Measurements from ENCODE around the gene RNF213.
"Not testable (repeated sequence)": the region's sequence is repeated elsewhere in the genome, so short reads cannot be mapped to it uniquely, and the experiment has no call there.

RNF213 gene

DNA sequence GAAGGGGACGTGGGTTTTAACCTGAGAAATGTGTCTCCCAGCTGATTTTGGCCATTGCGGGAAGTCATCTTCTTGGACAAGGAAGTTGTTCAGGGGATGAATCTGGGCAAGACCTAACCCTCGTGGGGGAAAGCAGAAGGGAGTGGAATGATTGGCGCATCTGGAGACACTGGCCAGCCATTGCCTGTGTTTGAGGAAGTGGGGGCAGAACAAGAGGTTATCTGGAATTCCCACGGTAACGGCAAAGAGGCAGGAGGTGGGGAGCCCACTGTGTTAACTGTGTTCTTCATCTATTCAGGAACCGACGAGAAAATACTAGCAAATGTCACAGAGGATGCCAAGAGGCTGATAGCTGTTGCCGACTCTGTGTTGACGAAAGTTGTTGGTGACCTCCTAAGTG is 66.9 kb downstream of the RNF213 start:
- peak; percentile 74 for DNase-seq

DNA sequence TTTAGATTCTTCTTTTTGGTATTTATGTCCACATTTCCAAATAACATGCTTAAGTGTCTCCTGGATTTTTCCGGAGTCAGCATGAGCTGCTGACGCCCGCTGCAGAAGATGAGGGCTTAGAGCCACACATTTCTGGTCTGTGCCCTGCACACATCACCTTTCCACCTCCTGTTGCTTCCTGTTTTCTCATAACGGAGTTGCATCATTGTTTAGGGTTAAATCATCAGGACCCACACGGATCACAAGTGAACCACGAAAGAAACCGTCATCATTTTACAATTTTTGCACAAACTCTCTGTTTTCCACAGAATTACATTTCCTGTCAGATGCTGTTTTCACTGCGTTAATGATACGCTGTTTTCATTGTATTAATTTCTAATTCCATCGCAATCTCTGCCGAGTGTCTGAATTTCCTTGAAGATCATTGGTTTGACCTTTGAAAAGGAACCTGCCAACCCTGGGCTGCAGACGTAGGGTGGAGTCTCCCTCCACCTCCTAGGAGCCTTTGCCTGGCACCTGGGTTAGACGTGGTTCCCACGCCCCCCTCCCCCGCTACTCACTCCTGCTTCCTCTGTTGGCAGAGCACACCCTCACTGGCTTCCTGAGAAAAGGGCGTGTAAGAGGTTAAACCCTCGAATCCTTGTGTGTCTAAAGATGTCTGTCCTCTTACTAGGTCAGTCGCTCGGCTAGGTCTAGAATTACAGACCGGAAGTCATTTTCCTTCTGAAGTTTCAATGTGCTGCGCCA is 68.2 kb downstream of the RNF213 start:
- DNase-seq = no peak

DNA sequence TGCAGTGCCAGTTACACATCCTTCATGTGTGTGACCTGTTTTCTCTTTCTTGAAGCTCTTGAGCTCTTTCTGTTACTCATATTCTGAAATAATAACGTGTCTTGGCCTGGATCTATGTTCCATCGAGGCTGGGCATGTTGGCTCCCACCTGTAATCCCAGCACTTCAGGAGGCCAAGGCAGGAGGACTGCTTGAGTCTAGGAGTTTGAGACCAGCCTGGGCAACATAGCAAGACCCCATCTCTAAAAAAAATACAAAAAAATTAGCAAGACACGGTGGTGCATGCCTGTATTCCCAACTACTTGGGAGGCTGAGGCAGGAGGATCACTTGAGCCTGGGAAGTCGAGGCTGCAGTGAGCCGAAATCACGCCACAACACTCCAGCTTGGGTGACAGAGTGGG is 68.8 kb downstream of the RNF213 start:
- DNase-seq = not testable (repeated sequence)

DNA sequence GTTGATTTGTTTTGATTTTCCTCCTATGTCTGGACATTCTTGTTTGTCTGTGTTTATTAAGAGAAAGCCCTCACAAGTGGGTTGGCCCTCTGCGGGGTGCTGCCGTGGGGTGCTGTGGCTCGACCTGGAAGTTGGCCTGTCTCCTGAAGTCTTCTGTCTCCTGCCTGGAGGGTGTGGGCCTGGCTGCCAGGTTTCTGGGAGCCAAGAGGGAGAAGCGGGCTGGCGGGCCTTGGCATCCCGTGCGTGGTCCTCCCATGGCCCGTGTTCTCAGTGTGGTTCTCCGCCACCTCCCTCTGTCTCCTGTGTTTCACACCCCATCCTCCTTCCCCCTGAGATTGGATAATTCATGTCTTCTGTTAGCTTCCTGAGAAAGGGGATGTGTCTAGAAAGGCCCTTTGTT is 69.6 kb downstream of the RNF213 start:
- no peak for DNase-seq

DNA sequence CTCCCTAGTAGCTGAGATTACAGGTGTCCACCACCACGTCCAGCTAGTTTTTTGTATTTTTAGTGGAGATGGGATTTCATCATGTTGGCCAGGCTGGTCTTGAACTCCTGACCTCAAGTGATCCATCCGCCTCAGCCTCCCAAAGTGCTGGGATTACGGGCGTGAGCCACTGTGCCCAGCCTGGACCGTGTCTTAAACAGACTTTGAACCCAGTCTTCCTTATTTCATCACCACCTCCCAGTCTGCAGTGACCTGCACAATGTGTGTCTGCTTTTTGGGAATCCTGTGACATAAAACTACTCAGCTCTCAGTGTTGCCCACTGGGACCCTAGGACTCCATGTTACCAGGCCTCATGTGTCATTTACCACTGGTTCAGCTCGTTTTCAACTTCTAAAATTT is 70.3 kb downstream of the RNF213 start:
- not testable (repeated sequence) for DNase-seq

DNA sequence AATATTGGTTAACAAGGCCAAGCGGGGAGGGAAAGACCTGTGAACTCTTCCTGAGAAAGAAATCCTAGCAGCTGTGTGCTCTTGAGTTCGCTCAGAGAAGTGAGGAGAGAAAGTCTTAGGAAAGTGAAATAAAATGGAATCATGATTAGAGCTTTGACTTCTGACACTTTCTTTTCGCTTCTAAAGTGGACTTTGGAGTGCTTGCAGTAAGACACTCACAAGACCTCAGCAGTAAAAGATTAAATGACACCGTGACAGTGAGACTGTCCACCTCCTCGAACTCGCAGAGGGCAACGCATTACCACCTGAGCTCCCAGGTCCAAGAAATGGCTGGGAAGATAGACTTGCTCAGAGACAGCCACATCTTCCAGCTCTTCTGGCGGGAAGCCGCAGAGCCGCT is 71.2 kb downstream of the RNF213 start:
- DNase-seq = no peak

DNA sequence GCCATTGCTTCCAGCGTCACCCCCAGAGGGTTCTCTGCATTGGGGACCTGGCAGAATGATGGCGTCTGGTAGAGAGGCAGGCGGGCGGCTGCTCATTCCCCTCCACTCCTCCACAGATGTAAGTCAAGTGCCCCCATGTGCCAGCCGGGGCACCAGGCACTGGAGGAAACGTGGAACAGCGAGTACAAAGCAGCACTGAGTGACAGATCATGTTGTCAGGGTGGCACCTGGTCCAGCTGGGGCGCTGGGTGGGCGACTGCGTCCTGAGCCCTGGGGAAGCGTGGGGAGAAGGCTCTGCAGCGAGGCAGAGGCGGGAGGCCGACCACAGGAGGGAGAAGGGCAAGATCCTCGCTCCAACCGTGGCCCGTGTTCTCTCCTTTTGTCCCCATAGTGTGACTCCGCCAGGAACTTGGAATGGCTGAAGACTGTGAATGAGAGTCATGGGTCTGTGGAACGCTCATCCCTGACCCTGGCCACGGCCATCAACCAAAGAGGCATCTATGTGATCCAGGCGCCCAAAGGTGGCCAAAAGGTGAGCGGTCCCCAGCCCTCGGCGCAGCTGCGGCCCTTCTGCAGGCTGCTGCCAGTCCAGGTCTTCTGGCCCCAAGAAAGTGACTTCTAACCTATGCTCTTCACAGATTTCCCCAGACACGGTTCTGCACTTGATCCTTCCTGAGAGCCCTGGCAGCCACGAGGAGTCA is 76.7 kb downstream of the RNF213 start:
- no peak for DNase-seq

DNA sequence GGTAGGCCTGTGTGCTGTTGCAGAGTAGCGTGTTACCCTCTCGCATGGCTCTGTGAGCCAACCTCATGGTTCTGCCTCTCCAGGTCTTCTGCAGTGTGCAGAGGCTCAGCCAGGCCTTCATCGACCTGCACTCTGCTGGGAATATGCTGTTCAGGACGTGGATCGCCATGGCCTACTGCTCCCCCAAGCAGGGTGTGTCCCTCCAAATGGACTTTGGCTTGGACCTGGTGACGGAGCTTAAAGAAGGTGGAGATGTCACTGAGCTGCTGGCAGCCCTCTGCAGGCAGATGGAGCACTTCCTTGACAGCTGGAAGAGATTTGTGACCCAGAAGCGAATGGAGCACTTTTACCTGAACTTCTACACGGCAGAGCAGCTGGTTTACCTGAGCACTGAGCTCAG is 78.5 kb downstream of the RNF213 start:
- no peak for DNase-seq

DNA sequence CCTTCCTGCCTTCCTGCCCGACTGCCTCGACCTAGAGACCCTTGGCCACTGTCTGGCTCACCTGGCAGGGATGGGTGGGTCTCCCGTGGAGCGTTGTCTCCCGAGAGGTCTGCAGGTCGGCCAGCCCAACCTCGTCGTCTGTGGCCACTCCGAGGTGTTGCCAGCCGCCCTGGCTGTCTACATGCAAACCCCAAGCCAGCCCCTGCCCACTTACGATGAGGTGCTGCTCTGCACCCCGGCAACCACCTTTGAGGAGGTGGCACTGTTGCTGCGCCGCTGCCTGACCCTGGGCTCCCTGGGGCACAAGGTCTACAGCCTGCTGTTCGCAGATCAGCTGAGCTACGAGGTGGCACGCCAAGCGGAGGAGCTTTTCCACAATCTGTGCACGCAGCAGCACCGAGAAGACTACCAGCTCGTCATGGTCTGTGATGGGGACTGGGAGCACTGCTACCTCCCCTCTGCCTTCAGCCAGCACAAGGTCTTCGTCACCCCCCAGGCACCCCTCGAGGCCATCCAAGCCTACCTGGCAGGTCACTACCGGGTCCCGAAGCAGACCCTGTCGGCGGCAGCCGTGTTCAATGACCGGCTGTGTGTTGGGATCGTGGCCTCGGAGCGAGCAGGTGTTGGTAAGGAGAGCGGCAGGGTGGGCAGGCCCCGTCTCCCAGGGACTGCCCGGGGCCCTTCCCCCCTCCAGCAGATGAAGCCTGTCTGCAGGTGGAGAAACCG is 79.2 kb downstream of the RNF213 start:
- DNase-seq = no peak

DNA sequence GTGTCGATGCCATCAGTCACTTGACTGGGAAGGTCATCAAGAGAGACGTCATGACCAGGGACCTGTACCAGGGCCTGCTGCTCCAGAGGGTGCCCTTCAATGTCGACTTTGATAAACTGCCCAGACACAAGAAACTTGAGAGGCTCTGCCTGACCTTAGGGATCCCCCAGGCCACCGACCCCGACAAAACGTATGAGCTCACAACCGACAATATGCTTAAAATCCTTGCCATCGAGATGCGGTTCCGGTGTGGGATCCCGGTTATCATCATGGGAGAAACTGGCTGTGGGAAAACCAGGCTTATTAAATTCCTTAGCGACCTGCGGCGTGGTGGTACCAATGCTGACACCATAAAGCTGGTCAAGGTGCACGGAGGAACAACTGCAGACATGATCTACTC is 84.7 kb downstream of the RNF213 start:
- DNase-seq = no peak

DNA sequence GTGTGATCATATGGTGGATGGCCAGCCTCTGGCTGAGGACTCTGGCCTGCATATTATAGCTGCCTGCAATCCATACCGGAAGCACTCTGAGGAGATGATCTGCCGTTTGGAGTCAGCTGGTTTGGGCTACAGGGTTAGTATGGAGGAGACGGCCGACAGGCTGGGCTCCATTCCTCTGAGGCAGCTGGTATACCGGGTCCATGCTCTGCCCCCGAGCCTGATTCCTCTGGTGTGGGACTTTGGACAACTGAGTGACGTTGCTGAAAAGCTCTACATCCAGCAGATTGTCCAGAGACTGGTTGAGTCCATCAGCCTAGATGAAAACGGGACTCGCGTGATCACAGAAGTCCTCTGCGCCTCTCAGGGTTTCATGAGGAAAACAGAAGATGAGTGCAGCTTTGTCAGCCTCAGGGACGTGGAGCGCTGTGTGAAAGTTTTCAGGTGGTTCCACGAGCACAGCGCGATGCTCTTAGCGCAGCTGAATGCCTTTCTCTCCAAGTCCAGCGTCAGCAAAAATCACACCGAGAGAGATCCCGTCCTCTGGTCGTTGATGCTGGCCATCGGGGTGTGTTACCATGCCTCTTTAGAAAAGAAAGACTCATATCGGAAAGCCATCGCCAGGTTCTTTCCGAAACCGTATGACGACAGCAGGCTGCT is 85.3 kb downstream of the RNF213 start:
- DNase-seq = no peak

DNA sequence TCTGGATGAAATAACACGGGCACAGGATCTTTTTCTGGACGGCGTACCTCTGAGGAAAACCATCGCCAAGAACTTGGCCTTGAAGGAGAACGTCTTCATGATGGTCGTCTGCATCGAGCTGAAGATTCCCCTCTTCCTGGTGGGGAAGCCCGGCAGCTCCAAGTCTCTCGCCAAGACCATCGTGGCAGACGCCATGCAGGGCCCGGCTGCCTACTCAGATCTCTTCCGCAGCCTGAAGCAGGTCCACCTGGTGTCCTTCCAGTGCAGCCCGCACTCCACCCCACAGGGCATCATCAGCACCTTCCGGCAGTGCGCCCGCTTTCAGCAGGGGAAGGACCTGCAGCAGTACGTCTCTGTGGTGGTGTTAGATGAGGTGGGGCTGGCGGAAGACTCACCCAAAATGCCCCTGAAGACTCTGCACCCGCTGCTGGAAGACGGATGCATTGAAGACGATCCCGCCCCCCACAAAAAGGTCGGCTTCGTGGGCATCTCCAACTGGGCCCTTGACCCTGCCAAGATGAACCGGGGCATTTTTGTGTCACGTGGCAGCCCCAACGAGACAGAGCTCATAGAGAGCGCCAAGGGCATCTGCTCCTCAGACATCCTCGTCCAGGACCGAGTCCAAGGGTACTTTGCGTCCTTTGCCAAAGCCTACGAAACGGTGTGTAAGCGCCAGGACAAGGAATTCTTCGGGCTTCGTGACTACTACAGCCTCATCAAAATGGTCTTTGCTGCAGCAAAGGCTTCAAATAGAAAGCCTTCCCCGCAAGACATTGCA is 86.0 kb downstream of the RNF213 start:
- DNase-seq = no peak

DNA sequence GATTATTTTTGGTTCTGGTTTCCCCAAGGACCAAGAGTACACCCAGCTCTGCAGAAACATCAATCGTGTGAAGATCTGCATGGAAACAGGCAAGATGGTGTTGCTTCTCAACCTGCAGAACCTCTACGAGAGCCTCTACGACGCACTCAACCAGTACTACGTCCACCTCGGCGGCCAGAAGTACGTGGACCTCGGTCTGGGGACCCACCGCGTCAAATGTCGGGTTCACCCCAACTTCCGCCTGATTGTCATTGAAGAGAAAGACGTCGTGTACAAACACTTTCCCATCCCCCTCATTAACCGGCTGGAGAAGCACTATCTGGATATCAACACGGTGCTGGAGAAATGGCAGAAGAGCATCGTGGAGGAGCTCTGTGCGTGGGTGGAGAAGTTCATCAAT is 86.9 kb downstream of the RNF213 start:
- no peak for DNase-seq

DNA sequence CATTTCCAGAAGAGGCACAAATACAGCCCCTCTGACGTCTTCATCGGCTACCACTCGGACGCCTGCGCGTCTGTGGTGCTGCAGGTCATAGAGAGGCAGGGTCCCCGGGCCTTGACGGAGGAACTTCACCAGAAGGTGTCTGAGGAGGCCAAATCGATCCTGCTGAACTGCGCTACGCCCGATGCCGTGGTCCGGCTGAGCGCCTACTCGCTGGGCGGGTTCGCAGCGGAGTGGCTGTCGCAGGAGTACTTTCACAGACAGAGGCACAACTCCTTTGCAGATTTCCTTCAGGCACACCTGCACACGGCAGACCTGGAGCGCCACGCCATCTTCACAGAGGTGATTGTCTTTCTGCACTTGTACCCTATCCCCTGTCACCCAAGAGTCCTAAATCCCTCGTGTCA is 87.3 kb downstream of the RNF213 start:
- DNase-seq = no peak

DNA sequence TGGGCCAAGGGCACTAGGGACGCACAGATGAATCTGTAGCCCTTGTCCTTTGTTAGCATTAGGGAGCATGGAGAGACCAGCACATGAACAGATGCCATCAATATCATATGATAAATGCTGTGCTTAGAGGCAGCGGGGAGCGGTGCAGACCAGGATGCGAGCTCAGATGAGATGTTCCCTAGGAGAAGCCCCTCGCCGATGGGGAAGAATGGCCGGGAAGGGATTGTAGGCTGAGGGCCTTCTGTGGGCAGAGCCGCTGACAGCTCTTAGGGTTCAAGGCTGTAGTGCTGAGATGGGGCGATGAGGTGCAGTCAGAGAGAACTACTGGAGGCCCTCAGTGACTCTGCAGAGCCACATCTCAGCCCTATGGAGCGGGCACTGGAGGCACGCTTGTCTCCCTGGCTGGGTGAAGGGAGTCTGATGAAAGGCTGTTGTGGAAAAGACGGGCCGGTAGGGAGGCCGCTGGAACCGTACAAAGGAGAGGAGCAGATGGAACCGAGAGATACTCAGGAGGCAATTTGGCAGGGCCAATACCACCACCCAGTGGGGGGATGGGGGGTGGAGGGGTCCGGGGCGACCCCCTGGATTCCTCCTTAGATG is 88.0 kb downstream of the RNF213 start:
- no peak for DNase-seq

DNA sequence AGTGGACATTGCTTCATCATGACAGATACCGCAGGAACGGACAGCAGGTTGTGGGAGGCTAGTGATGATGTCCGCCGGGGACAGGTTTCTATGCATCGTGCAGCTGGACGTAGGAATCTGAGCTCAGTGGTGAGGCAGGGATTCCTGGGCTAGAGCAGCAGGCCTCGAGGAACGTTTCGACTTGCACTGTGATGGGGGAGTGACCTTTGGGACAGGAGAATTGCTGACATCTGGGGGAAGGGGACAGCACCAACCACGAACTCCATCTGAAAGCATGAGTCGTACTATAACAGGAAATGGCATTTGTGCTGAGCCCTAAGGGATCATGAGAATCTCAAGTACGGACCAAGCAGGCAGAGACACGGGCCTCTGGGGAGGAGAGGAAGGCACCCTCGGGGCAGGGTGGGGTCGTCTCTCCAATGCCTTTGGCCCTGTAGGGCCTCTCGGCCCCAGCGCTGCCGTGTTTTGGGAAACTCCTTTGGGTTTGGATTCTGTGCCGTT is 88.5 kb downstream of the RNF213 start:
- DNase-seq = no peak

DNA sequence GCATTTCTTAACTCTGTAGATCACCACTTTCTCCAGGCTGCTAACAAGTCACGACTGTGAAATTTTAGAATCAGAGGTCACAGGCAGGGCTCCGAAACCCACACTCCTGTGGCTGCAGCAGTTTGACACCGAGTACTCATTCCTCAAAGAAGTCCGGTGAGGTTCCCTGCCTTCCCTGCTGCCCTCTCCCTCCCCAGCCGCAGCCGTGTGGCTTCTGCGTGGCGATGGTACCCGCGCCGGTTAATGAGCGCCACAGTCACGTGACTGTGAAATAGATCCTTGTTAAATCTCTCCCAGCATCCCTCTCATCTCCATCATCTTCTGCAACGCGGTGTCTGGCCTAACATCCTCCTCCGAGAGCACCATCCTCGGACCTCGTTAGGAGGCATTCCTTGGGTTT is 89.1 kb downstream of the RNF213 start:
- no peak for DNase-seq

DNA sequence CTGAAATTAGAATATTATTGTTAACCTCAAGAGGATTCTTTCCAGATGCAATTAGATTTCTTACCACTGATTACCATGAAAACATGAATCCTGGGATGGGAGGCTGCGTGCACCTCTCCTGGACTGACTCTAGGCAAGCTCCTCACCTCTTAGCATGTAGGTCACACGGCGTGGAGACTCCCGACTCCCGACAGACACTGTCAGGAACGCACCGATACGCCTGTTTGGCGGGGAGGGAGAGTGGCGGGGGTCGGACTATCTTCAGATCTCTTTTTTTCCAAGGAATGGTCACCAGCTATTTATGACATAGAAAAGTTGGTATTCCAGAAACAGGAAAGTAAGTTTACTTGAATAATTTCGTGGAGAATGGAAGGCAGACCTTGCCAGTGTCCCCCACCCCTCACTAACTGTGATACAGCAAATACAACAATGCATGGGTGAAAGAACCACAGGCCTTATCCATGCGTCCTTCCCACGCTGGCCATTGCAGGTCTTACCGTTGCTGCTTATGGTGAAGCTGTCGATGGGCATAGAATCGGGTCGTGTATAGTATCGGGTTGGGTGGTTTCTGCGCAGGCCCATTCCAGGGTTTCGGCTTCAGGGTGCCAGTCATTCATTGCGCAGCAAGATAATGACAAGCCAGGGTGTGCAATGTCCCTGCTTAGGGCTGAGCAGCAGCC is 91.7 kb downstream of the RNF213 start:
- DNase-seq = no peak

DNA sequence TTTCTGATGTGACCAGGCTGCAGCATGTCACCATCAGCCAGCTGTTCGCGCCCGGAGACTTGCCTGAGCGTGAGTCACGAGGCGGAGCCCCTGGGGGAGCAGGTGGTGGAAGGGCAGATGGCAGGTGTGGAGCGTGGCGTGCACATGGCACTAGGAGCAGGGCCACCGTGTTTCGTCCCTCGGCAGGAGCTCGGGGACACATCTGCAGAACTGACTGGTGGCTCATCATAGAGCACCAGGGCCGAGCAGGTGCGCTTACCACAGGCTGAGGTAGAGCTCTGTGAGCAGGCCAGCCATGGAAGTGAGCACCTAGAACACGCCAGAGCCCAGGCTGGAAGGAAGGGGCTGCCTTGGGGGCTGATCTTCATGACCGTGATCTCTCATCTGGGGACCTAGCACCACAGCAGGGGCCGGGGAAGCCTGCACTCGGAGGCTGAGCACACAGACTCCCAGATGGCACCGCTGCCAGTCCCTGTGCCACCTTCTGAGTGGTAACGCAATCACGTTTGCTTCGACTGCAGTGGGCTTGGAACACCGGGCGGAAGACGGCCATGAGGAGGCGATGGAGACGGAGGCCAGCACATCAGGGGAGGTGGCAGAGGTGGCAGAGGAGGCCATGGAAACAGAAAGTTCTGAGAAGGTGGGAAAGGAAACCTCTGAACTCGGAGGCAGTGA is 92.5 kb downstream of the RNF213 start:
- DNase-seq = no peak

DNA sequence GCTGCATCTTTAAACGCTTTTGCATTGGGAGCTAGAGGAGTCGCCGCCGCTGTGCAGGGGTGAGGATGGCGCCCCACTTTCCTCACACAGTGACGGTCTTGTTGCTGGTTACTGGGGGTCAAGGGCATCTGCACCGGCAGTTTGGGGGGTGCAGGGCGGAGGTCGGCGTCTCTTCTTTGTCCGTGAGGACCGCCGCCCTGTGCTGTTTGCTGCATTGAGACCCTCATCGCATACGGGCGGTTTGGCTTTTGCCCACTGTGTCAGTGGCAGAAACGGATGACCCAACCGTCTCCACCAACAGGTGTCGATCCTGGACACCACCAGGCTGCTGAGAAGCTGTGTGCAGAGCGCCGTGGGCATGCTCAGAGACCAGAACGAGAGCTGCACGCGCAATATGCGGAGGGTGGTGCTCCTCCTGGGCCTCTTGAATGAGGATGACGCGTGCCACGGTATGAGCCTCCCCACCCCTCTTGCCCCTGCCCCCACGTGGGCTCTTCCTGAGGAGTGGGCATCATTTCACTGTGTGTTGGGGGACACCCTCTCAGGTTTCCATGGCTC is 93.1 kb downstream of the RNF213 start:
- no peak for DNase-seq

DNA sequence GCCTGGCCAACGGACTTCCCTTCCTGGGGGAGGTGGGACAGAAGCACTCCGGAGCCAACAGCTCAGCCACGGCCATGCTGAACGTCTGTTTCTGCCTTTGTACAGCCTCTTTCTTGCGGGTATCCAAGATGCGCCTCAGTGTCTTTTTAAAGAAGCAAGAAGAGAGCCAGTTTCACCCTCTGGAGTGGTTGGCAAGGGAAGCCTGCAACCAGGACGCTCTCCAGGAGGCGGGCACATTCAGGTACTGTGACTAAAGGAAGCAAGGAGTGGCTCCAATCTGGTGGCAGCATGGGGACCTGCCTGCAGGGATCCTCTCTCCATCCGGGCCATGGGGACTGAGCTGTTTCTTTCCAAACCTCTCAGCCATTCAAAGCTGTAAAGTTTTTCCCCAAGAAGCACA is 93.7 kb downstream of the RNF213 start:
- no peak for DNase-seq
